ENCODE results near the gene ZNF318. TPM values are rescaled to one million over a fixed set of nuclear protein-coding genes. Genes with fewer than 3 reads are reported as not detected.

ZNF318 gene
- total and polyA plus RNA-seq, 10 of the 15 experiments (the other 5 are each of a cell fraction or from before 2014, with no cell fraction given), result 3.4 to 79.8 (median 13.7) TPM

DNA sequence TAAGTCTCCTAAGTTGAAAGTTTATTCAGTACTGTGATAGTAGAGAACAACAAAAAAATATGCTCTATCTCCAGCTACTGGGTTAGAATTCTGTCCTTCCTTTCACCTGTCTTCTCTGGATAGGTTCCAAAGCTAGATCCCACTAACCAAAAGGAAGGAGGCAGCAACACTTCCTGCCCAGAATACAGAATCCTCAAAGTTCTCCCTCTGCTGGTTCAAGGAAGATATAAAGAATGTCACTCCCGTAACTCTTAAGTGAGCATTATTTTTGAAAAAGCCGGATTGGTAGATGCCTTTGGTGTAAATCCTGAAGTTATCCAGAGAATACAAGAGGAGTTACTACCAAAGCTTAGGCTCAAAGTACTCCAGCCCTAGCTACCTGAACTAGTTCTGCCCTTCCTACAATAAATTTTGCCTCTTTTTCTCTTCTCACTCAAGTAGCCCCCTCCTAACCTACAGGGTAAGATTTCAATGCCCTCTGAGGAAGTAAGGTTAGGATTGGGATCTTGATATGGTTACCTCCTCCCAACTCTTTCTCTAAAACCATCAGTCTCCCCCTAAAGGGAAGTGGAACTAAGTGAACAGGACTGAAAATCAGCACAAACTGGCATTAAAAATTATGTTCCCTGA is 34.9 kb downstream of the ZNF318 start (continued):
- TF ChIP-seq NFYA (IDR thresholded peaks at IDR 0.05; ENCODE audit: borderline replicate concordance, low read depth, low read length), result no peak
- no peak for TF ChIP-seq EGR1 (IDR thresholded peaks at IDR 0.05; ENCODE audit: borderline replicate concordance in 1 of 2, low read depth in 2 of 2, low read length in 2 of 2)
- TF ChIP-seq RAD51 (IDR thresholded peaks at IDR 0.05), result no peak
- 0 out of 2 replicates have a peak, but pooled peaks have one; percentile 22 for TF ChIP-seq IKZF1 (conservative IDR thresholded peaks at IDR 0.05)
- TF ChIP-seq YY1 (IDR thresholded peaks at IDR 0.05; ENCODE audit: low read depth, low read length), result no peak
- no peak for TF ChIP-seq RELA (IDR thresholded peaks at IDR 0.05; ENCODE audit: borderline replicate concordance, partially characterized antibody)
- TF ChIP-seq, protein P1, sequence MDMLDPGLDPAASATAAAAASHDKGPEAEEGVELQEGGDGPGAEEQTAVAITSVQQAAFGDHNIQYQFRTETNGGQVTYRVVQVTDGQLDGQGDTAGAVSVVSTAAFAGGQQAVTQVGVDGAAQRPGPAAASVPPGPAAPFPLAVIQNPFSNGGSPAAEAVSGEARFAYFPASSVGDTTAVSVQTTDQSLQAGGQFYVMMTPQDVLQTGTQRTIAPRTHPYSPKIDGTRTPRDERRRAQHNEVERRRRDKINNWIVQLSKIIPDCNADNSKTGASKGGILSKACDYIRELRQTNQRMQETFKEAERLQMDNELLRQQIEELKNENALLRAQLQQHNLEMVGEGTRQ (IDR thresholded peaks at IDR 0.05; ENCODE audit: borderline replicate concordance, low read depth, low read length), result no peak
- TF ChIP-seq, protein P2, sequence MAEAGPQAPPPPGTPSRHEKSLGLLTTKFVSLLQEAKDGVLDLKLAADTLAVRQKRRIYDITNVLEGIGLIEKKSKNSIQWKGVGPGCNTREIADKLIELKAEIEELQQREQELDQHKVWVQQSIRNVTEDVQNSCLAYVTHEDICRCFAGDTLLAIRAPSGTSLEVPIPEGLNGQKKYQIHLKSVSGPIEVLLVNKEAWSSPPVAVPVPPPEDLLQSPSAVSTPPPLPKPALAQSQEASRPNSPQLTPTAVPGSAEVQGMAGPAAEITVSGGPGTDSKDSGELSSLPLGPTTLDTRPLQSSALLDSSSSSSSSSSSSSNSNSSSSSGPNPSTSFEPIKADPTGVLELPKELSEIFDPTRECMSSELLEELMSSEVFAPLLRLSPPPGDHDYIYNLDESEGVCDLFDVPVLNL (IDR thresholded peaks at IDR 0.05; ENCODE audit: low read depth, low read length), result no peak
- TF ChIP-seq, protein P3, sequence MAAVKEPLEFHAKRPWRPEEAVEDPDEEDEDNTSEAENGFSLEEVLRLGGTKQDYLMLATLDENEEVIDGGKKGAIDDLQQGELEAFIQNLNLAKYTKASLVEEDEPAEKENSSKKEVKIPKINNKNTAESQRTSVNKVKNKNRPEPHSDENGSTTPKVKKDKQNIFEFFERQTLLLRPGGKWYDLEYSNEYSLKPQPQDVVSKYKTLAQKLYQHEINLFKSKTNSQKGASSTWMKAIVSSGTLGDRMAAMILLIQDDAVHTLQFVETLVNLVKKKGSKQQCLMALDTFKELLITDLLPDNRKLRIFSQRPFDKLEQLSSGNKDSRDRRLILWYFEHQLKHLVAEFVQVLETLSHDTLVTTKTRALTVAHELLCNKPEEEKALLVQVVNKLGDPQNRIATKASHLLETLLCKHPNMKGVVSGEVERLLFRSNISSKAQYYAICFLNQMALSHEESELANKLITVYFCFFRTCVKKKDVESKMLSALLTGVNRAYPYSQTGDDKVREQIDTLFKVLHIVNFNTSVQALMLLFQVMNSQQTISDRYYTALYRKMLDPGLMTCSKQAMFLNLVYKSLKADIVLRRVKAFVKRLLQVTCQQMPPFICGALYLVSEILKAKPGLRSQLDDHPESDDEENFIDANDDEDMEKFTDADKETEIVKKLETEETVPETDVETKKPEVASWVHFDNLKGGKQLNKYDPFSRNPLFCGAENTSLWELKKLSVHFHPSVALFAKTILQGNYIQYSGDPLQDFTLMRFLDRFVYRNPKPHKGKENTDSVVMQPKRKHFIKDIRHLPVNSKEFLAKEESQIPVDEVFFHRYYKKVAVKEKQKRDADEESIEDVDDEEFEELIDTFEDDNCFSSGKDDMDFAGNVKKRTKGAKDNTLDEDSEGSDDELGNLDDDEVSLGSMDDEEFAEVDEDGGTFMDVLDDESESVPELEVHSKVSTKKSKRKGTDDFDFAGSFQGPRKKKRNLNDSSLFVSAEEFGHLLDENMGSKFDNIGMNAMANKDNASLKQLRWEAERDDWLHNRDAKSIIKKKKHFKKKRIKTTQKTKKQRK (IDR thresholded peaks at IDR 0.05; ENCODE audit: low read depth, low read length), result no peak
- TF ChIP-seq EED (IDR thresholded peaks at IDR 0.05; ENCODE audit: low read depth), result no peak
- no peak for TF ChIP-seq WRNIP1 (IDR thresholded peaks at IDR 0.05; ENCODE audit: borderline replicate concordance, low read depth, low read length)
- no peak for TF ChIP-seq KDM1A (IDR thresholded peaks at IDR 0.05; ENCODE audit: borderline replicate concordance)
- TF ChIP-seq RAD21 (IDR thresholded peaks at IDR 0.05; ENCODE audit: insufficient read depth, low read depth, low read length), result 0 out of 2 replicates have a peak, but pooled peaks have one; percentile 34
- peak; percentile 22; the same call in 1 of the 2 replicates for TF ChIP-seq SMC3 (IDR thresholded peaks at IDR 0.05; ENCODE audit: borderline replicate concordance, low read length)
- no peak for TF ChIP-seq STAT3 (IDR thresholded peaks at IDR 0.05; ENCODE audit: low read depth, low read length)
- no peak for TF ChIP-seq POU2F2 (IDR thresholded peaks at IDR 0.05; ENCODE audit: borderline replicate concordance, low read depth, low read length)
- TF ChIP-seq IKZF2 (IDR thresholded peaks at IDR 0.05), result peak; percentile 16 to 25; a peak in 1 of 4 replicates
- no peak for TF ChIP-seq BCL11A (IDR thresholded peaks at IDR 0.05; ENCODE audit: low read depth, low read length)
- TF ChIP-seq, protein P4, sequence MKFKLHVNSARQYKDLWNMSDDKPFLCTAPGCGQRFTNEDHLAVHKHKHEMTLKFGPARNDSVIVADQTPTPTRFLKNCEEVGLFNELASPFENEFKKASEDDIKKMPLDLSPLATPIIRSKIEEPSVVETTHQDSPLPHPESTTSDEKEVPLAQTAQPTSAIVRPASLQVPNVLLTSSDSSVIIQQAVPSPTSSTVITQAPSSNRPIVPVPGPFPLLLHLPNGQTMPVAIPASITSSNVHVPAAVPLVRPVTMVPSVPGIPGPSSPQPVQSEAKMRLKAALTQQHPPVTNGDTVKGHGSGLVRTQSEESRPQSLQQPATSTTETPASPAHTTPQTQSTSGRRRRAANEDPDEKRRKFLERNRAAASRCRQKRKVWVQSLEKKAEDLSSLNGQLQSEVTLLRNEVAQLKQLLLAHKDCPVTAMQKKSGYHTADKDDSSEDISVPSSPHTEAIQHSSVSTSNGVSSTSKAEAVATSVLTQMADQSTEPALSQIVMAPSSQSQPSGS (IDR thresholded peaks at IDR 0.05; ENCODE audit: low read length), result peak; percentile 35; the same call in 1 of the 2 replicates
- no peak for TF ChIP-seq RFX5 (IDR thresholded peaks at IDR 0.05; ENCODE audit: low read depth, low read length)
